Transverse colon (tissue), 4 donors: ENCODE results near the gene WDFY3. TPM values are rescaled to one million over a fixed set of nuclear protein-coding genes. Genes with fewer than 3 reads are reported as not detected.

Experiments used
- DNase-seq: peaks from one replicate; pipeline ENCODE4 v3.0.0-alpha.2; 2019
- H3K27ac ChIP-seq, 4 donors: fragments of 200-600 bp; sonication (generic); 2 replicates each; pipeline ENCODE4 v1.5.1; 2016 to 2018; ENCODE audit warnings: inconsistent platforms in 4 of 4
- H3K27me3 ChIP-seq: fragments of 200-600 bp; sonication (generic); 2 replicates; pipeline ENCODE4 v1.5.1; 2017; ENCODE audit warnings: inconsistent platforms
- H3K36me3 ChIP-seq, 4 donors: fragments of 200-600 bp; sonication (generic); 2 replicates each; pipeline ENCODE4 v1.5.1; 2017 to 2019; ENCODE audit warnings: inconsistent platforms in 4 of 4
- H3K4me1 ChIP-seq, 4 donors: fragments of 200-600 bp; sonication (generic); 2 replicates each; pipeline ENCODE4 v1.5.1; 2017 to 2020; ENCODE audit warnings: inconsistent platforms in 4 of 4
- H3K4me3 ChIP-seq, 4 donors: fragments of 200-600 bp; sonication (generic); 1 replicate in 1 of 4; 2 replicates in 3 of 4; pipeline versions ENCODE4 v1.5.1 to v1.6.1; 2017 to 2019; ENCODE audit warnings: inconsistent platforms in 4 of 4
- H3K9me3 ChIP-seq, 2 donors: fragments of 200-600 bp; sonication (generic); 2 replicates each; pipeline ENCODE4 v1.5.1; 2017 to 2019; ENCODE audit warnings: inconsistent platforms in 2 of 2
- EP300 ChIP-seq: sonication (generic); formaldehyde crosslinking; IDR thresholded peaks from one replicate; pipeline ENCODE4 v1.6.1; 2017; ENCODE audit warnings: antibody characterized with exemption, low read depth
- POLR2A ChIP-seq: fragments of 450-650 bp; IDR thresholded peaks from one replicate; pipeline ENCODE4 v1.6.1; 2016; ENCODE audit warnings: antibody characterized with exemption, mild to moderate bottlenecking, moderate library complexity
- POLR2AphosphoS5 ChIP-seq, 3 donors: sonication (generic); formaldehyde crosslinking; IDR thresholded peaks; one replicate each; pipeline ENCODE4 v1.6.1; 2016; ENCODE audit warnings: antibody characterized with exemption in 3 of 3
- WGBS, 2 donors: methylation state at CpG; one replicate each; pipeline ENCODE4 v1.1.5; 2018; ENCODE audit warnings: low coverage in 1 of 2; 5-methylcytosine and 5-hydroxymethylcytosine counted together
- in situ Hi-C, 4 donors: fragments of 200-750 bp; cut with MboI; loops; one replicate each; pipeline versions ENCODE4 v1.15.0 to v1.15.1; 2017; ENCODE audit warnings: low sequenced_read_pairs in 3 of 4, low pct_ligation_motif_present in 1 of 4, low pct_unique_long_range_greater_than_20kb in 1 of 4
- intact Hi-C: fragments of 100-400 bp; cut with DNase I; formaldehyde crosslinking; loops from one replicate; pipeline ENCODE4 v1.15.1; 2023; ENCODE audit warnings: low total_unique reads
- total RNA-seq, 4 donors: library from RNA; depleted of rRNA; stranded (reverse); fragments of >200 nt; gene quantifications; one replicate each; pipeline ENCODE4 v1.1.0, GENCODE V29; 2016
- TF ChIP-seq, protein P1 (sequence below), 5 experiments: fragments of 200-600 bp in 3 of 5; fragments of 450-650 bp in 2 of 5; sonication (generic) in 3 of 5; IDR thresholded peaks; 1 replicate in 2 of 5; 2 replicates in 3 of 5; pipeline ENCODE4 v1.5.1; 2016 to 2017; ENCODE audit warnings: antibody characterized with exemption in 5 of 5, inconsistent platforms in 3 of 5, mild to moderate bottlenecking in 2 of 5, moderate library complexity in 1 of 5

Gene WDFY3
- total RNA-seq, 4 donors from 2014 or later: 58.8 to 449 (median 69.2) TPM

DNA sequence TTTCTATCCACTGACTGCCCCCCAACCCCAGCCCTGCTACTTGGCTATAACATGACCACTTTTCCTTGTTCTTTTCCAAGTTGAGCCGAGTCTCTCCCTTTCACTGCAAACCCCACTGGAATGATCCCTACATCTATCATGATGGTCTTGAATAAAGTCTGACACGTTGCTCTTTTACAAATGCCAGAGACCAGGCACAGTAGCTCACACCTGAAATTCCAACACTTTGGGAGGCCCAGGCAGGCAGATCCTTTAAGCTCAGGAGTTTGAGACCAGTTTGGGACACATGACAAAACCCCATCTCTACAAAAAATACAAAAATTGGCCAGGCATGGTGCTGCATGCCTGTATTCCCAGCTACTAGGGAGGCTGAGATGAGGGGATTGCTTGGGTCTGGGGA, 100.9 kb downstream of the WDFY3 start:
- intact Hi-C loops (no loop called here), in situ Hi-C loops (no loop called here)
- no peak for DNase-seq
- H3K27ac ChIP-seq: no peak overlapping the region
- H3K36me3 ChIP-seq: no peaks in the 10 kb centered on the region
- H3K27me3 ChIP-seq: no peaks in the 10 kb centered on the region
- no peaks in the 10 kb centered on the region for H3K4me1 ChIP-seq
- no peaks in the 10 kb centered on the region for H3K9me3 ChIP-seq
- H3K4me3 ChIP-seq: no peak overlapping the region
- 69 to 87% methylated on average over 2 of the region's 2 CpGs for WGBS, 2 donors
- TF ChIP-seq POLR2A (no peak), POLR2AphosphoS5 (IDR thresholded peaks at IDR 0.05) (no peak), EP300 (no peak)

DNA sequence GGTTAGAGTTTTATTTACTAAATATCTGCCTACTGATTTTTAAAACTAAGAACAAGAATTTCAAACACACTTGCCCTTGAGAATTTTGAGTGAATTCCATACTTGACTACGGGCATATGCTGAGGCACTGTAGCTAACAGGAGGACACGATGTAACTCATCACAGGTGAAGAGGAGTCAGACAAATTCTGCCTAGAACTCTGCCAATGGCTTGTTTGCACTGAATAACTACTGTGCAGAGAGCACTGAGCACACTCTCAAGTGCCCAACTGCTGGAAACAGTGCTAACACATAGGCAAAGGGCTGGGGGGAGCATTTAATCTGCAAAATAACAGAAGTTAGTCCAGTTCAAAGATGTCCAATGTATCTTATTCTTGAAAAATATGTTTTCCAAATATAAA, 104.4 kb downstream of the WDFY3 start:
- intact Hi-C loops: no loop called here
- WGBS, 2 donors: 80 to 94% methylated on average over 2 of the region's 2 CpGs

DNA sequence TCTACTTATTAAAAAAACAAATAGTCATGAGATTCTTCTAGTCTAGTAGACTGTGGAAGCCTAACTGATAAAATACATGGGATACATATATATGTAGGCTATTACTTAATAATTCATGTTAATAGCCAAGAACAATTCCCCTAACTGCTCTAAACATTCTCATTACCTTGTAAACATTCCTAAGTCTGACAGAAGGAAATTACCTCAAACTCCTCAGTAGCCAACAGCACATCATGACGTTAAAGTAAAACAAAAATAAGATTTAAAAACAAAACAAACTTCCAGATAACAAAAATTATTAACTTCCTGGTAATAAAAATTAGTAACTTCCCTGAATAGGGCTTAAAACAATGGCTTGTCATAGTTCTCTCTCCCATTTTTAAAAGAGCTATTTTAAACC, 109.2 kb downstream of the WDFY3 start:
- intact Hi-C loops: no loop called here
- DNase-seq: no peak
- 68 to 70% methylated on average over 1 of the region's 1 CpG for WGBS, 2 donors
- no peaks in the 10 kb centered on the region for H3K27me3 ChIP-seq
- no peaks in the 10 kb centered on the region for H3K9me3 ChIP-seq
- no peaks in the 10 kb centered on the region for H3K4me1 ChIP-seq
- in situ Hi-C loops: no loop called here
- no peak overlapping the region for H3K4me3 ChIP-seq
- TF ChIP-seq POLR2AphosphoS5 (IDR thresholded peaks at IDR 0.05): no peak
- no peak for TF ChIP-seq POLR2A
- TF ChIP-seq, protein P1, sequence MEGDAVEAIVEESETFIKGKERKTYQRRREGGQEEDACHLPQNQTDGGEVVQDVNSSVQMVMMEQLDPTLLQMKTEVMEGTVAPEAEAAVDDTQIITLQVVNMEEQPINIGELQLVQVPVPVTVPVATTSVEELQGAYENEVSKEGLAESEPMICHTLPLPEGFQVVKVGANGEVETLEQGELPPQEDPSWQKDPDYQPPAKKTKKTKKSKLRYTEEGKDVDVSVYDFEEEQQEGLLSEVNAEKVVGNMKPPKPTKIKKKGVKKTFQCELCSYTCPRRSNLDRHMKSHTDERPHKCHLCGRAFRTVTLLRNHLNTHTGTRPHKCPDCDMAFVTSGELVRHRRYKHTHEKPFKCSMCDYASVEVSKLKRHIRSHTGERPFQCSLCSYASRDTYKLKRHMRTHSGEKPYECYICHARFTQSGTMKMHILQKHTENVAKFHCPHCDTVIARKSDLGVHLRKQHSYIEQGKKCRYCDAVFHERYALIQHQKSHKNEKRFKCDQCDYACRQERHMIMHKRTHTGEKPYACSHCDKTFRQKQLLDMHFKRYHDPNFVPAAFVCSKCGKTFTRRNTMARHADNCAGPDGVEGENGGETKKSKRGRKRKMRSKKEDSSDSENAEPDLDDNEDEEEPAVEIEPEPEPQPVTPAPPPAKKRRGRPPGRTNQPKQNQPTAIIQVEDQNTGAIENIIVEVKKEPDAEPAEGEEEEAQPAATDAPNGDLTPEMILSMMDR (IDR thresholded peaks at IDR 0.05): no peak
- no peak for TF ChIP-seq EP300
- no peaks in the 10 kb centered on the region for H3K36me3 ChIP-seq
- H3K27ac ChIP-seq: no peak overlapping the region

More for the DNA sequence above, 104.4 kb downstream of the WDFY3 start:
- H3K4me3 ChIP-seq: no peak overlapping the region
- in situ Hi-C loops: no loop called here
- TF ChIP-seq EP300: no peak
- no peak for TF ChIP-seq POLR2A
- TF ChIP-seq POLR2AphosphoS5 (IDR thresholded peaks at IDR 0.05): no peak
- TF ChIP-seq, protein P1 (IDR thresholded peaks at IDR 0.05): no peak
- H3K36me3 ChIP-seq: no peaks in the 10 kb centered on the region
- no peaks in the 10 kb centered on the region for H3K4me1 ChIP-seq
- no peaks in the 10 kb centered on the region for H3K9me3 ChIP-seq
- H3K27me3 ChIP-seq: no peaks in the 10 kb centered on the region
- no peak for DNase-seq
- no peak overlapping the region for H3K27ac ChIP-seq

DNA sequence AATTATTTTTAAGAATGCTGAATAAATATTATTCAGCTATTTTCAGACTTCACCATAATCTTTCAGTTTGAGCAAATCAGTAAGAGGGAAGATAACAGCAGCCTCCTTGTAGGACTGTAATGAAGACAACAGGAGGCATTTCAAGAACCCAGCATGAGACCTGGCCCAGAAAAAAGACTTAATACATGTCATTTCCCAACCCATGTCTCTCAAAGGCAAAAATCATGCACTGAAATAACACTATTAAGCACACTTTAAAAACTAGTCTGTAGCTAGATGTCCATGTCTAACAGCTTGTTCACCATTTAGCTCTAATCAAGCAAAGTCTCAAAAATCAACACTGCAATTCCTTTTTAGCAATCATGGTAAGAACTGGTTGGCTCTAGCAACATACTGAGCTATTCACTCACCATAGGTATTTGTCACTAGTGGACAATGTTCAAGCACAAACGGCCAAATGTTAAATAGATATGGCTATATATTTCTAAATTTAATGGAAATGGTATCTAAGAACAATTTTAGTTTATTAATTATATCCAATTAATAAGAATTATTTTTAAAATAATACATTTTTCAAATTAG, 109.9 kb downstream of the WDFY3 start:
- Histone ChIP-seq H3K36me3 (no peaks in the 10 kb centered on the region), H3K4me3 (no peak overlapping the region), H3K27me3 (no peaks in the 10 kb centered on the region), H3K9me3 (no peaks in the 10 kb centered on the region), H3K4me1 (no peaks in the 10 kb centered on the region), H3K27ac (no peak overlapping the region)
- no peak for TF ChIP-seq POLR2A
- no peak for TF ChIP-seq EP300
- no peak for TF ChIP-seq POLR2AphosphoS5 (IDR thresholded peaks at IDR 0.05)
- TF ChIP-seq, protein P1 (IDR thresholded peaks at IDR 0.05): no peak
- in situ Hi-C loops (no loop called here), intact Hi-C loops (no loop called here)
- no peak for DNase-seq
- WGBS, 2 donors: 79 to 80% methylated on average over 1 of the region's 1 CpG

DNA sequence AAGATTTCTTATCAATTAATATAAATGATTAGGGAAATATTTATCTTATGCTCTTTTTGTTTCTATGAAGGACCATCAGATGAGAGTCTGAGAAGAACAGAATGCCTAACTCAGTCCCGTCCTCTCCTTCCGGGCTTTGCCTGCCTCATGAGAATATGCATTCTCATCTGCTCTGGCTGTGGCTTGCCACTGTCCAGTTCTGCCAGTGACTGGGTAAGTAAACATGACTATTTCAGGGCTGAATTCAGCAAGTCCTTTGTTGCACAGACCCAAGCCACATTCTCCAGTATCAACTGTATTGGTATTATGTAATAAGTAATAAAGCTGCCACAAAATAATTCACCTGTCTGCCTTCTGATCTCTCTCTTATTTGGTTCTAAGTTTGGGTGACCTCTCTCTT, 110.7 kb downstream of the WDFY3 start:
- Histone ChIP-seq H3K4me3 (no peak overlapping the region), H3K9me3 (no peaks in the 10 kb centered on the region), H3K27ac (no peak overlapping the region), H3K36me3 (no peaks in the 10 kb centered on the region), H3K27me3 (no peaks in the 10 kb centered on the region), H3K4me1 (no peaks in the 10 kb centered on the region)
- 91 to 95% methylated on average over 2 of the region's 2 CpGs for WGBS, 2 donors
- TF ChIP-seq, protein P1 (IDR thresholded peaks at IDR 0.05): no peak
- no peak for TF ChIP-seq POLR2AphosphoS5 (IDR thresholded peaks at IDR 0.05)
- TF ChIP-seq POLR2A: no peak
- no peak for TF ChIP-seq EP300
- in situ Hi-C loops: no loop called here
- intact Hi-C loops: no loop called here
- no peak for DNase-seq
